ENCODE results near the gene PSME4. TPM values are rescaled to one million over a fixed set of nuclear protein-coding genes. Genes with fewer than 3 reads are reported as not detected.
"Not testable (repeated sequence)": the region's sequence is repeated elsewhere in the genome, so short reads cannot be mapped to it uniquely, and the experiment has no call there.

Gene PSME4
- total RNA-seq, 1 donor from 2014 or later = 45.3 TPM

GRCh38 chr2:53826587-53827397, 144.0 kb downstream of the PSME4 start:
- H3K4me3 Mint-ChIP-seq (ENCODE audit: unreplicated experiment) = no peak overlapping the region
- H3K27ac Mint-ChIP-seq (ENCODE audit: unreplicated experiment) = no peak overlapping the region
- DNase-seq (ENCODE audit: low spot score) = no peak
- H3K36me3 Mint-ChIP-seq (ENCODE audit: low read depth) = no peaks in the 10 kb centered on the region
- H3K27me3 Mint-ChIP-seq (ENCODE audit: low read depth) = no peaks in the 10 kb centered on the region
- H3K9me3 Mint-ChIP-seq (ENCODE audit: low read depth) = no peaks in the 10 kb centered on the region
- peaks cover 10% of the 10 kb centered on the region for H3K4me1 Mint-ChIP-seq (ENCODE audit: low read depth)
- TF ChIP-seq CTCF (IDR thresholded peaks at IDR 0.05) = no peak

GRCh38 chr2:53826030-53826410, 144.8 kb downstream of the PSME4 start:
- DNase-seq (ENCODE audit: low spot score) = no peak
- H3K4me1 Mint-ChIP-seq (ENCODE audit: low read depth) = peaks cover 10% of the 10 kb centered on the region
- H3K9me3 Mint-ChIP-seq (ENCODE audit: low read depth) = no peaks in the 10 kb centered on the region
- no peak overlapping the region for H3K4me3 Mint-ChIP-seq (ENCODE audit: unreplicated experiment)
- H3K27me3 Mint-ChIP-seq (ENCODE audit: low read depth) = no peaks in the 10 kb centered on the region
- H3K36me3 Mint-ChIP-seq (ENCODE audit: low read depth) = no peaks in the 10 kb centered on the region
- no peak overlapping the region for H3K27ac Mint-ChIP-seq (ENCODE audit: unreplicated experiment)
- TF ChIP-seq CTCF (IDR thresholded peaks at IDR 0.05) = no peak

GRCh38 chr2:53823639-53824038, 147.2 kb downstream of the PSME4 start:
- H3K4me1 Mint-ChIP-seq (ENCODE audit: low read depth) = peaks cover 10% of the 10 kb centered on the region
- H3K9me3 Mint-ChIP-seq (ENCODE audit: low read depth); H3K4me3 Mint-ChIP-seq (ENCODE audit: unreplicated experiment); H3K36me3 Mint-ChIP-seq (ENCODE audit: low read depth); H3K27me3 Mint-ChIP-seq (ENCODE audit: low read depth); DNase-seq (ENCODE audit: low spot score); H3K27ac Mint-ChIP-seq (ENCODE audit: unreplicated experiment): not testable (repeated sequence)
- peak; percentile 53 for TF ChIP-seq CTCF (IDR thresholded peaks at IDR 0.05)

GRCh38 chr2:53821810-53822209, 149.0 kb downstream of the PSME4 start:
- peaks cover 10% of the 10 kb centered on the region for H3K36me3 Mint-ChIP-seq (ENCODE audit: low read depth)
- DNase-seq (ENCODE audit: low spot score) = no peak
- H3K4me1 Mint-ChIP-seq (ENCODE audit: low read depth) = peaks cover 7% of the 10 kb centered on the region
- H3K27me3 Mint-ChIP-seq (ENCODE audit: low read depth) = no peaks in the 10 kb centered on the region
- no peaks in the 10 kb centered on the region for H3K9me3 Mint-ChIP-seq (ENCODE audit: low read depth)
- H3K4me3 Mint-ChIP-seq (ENCODE audit: unreplicated experiment) = no peak overlapping the region
- no peak overlapping the region for H3K27ac Mint-ChIP-seq (ENCODE audit: unreplicated experiment)
- no peak for TF ChIP-seq CTCF (IDR thresholded peaks at IDR 0.05)

- Mint-ChIP-seq H3K4me3 (ENCODE audit: unreplicated experiment) (no peak overlapping the region), H3K4me1 (ENCODE audit: low read depth) (no peaks in the 10 kb centered on the region), H3K27ac (ENCODE audit: unreplicated experiment) (no peak overlapping the region), H3K27me3 (ENCODE audit: low read depth) (no peaks in the 10 kb centered on the region), H3K36me3 (ENCODE audit: low read depth) (peaks cover 15% of the 10 kb centered on the region), H3K9me3 (ENCODE audit: low read depth) (no peaks in the 10 kb centered on the region)
- no peak for DNase-seq (ENCODE audit: low spot score)
- no peak for TF ChIP-seq CTCF (IDR thresholded peaks at IDR 0.05)
Observed at GRCh38 chr2:53820711-53821110, 150.1 kb downstream of the PSME4 start.
